IPS-18a (cell line): ENCODE data around the gene PGR.

ENCODE experiments used
- H3K27ac ChIP-seq: one replicate; pipeline ENCODE4 v1.5.1; 2013; ENCODE audit warnings: low read length
- H3K27me3 ChIP-seq: one replicate; pipeline ENCODE4 v1.6.1; 2013; ENCODE audit warnings: mild to moderate bottlenecking, low read length; ENCODE audit not compliant: control insufficient read depth, insufficient read depth
- H3K36me3 ChIP-seq: one replicate; pipeline ENCODE4 v1.6.1; 2013; ENCODE audit warnings: low read depth, low read length; ENCODE audit not compliant: control insufficient read depth
- H3K4me1 ChIP-seq: one replicate; pipeline ENCODE4 v1.6.1; 2013; ENCODE audit warnings: low read depth, low read length; ENCODE audit not compliant: control insufficient read depth
- H3K4me3 ChIP-seq: one replicate; pipeline ENCODE4 v1.5.1; 2013; ENCODE audit warnings: low read length
- H3K9ac ChIP-seq: one replicate; pipeline ENCODE4 v1.6.1; 2013; ENCODE audit warnings: mild to moderate bottlenecking, low read length, moderate library complexity
- H3K9me3 ChIP-seq: one replicate; pipeline ENCODE4 v1.6.1; 2013; ENCODE audit warnings: low read depth, low read length; ENCODE audit not compliant: control insufficient read depth

PGR gene

GRCh38 chr11:101129203-101129943, at the start of gene PGR:
PGR (minus strand) TSS chr11:101129813; CDS start chr11:101129070, 743 bp downstream.
- H3K9ac ChIP-seq, result no peak within 1 kb of the TSS
- no peaks in the 10 kb centered on the region for H3K9me3 ChIP-seq
- no peaks in the 10 kb centered on the region for H3K36me3 ChIP-seq
- H3K27me3 ChIP-seq, result peaks cover 78% of the 10 kb centered on the region
- H3K27ac ChIP-seq, result no peak within 1 kb of the TSS
- peaks cover 2% of the 10 kb centered on the region for H3K4me1 ChIP-seq
- peak within 1 kb of the TSS; percentile 75 for H3K4me3 ChIP-seq

DNA sequence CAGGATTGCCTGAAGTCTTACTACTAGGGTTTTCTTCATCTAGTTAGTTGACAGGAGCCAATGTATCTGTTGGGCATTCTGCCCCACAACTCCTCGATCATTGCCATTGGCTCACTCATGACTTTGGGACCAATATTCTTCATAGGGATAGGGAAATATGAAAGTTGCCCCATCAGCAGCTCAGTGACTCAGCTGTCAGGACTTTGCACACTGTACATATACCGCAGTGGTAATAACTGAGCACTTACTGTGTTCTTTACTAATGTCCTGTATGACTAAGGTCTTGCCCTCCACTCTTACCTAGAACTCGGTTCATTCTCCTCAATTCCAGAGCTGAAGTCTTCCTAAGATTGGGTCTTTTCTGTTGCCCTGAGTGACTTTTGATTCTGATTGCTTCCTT, 46.8 kb upstream of the PGR start:
- H3K36me3 ChIP-seq, result no peaks in the 10 kb centered on the region
- no peak overlapping the region for H3K4me3 ChIP-seq
- no peaks in the 10 kb centered on the region for H3K9me3 ChIP-seq
- H3K4me1 ChIP-seq, result no peaks in the 10 kb centered on the region
- H3K9ac ChIP-seq, result no peak overlapping the region
- no peaks in the 10 kb centered on the region for H3K27me3 ChIP-seq
- H3K27ac ChIP-seq, result no peak overlapping the region

- Histone ChIP-seq H3K4me3 (no peak overlapping the region), H3K27ac (no peak overlapping the region), H3K9ac (no peak overlapping the region), H3K36me3 (no peaks in the 10 kb centered on the region), H3K9me3 (no peaks in the 10 kb centered on the region), H3K27me3 (no peaks in the 10 kb centered on the region), H3K4me1 (no peaks in the 10 kb centered on the region)
Measured at GRCh38 chr11:101169944-101170343, 40.3 kb upstream of the PGR start.

DNA sequence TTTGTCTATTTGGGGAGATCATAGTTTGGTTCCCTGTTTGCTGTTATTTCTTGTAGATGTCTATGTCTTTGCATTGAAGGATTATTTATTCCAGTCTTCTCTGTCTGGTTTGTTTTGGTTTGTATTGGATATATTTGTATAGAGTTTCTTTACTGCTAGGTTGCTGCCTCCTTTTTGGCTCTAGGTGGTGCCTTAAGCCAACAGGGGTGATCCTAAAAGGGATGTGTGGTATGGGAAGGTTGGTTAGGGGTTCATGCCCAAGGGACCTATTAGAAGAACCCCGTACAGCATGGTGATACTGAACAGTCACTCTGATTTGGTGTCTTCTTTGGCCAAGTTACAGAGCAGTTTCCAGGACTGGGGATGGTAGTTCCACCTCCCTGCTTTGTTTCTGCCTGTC, 36.4 kb upstream of the PGR start:
- Histone ChIP-seq H3K4me1 (no peaks in the 10 kb centered on the region), H3K27me3 (no peaks in the 10 kb centered on the region), H3K36me3 (no peaks in the 10 kb centered on the region), H3K9ac (no peak overlapping the region), H3K27ac (no peak overlapping the region), H3K9me3 (no peaks in the 10 kb centered on the region), H3K4me3 (no peak overlapping the region)

DNA sequence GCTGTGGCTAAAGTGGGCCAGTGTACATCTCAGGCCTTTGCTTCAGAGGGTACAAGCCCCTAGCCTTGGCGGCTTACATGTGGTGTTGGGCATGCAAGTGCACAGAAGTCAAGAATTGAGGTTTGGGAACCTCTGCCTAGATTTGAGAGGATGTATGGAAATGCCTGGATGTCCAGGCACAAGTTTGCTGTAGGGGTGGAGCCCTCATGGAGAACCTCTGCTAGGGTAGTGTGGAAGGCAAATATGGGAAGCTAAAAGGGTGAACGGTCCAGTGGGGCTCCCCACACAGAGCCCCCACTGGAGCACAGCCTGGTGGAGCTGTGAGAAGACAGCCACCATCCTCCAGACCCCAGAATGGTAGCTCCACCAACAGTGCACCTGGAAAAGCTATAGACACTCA, 28.5 kb upstream of the PGR start:
- Histone ChIP-seq H3K36me3 (no peaks in the 10 kb centered on the region), H3K9me3 (peaks cover 7% of the 10 kb centered on the region), H3K27ac (no peak overlapping the region), H3K4me1 (no peaks in the 10 kb centered on the region), H3K4me3 (no peak overlapping the region), H3K27me3 (no peaks in the 10 kb centered on the region), H3K9ac (no peak overlapping the region)

- no peak overlapping the region for H3K4me3 ChIP-seq
- no peaks in the 10 kb centered on the region for H3K27me3 ChIP-seq
- H3K27ac ChIP-seq, result no peak overlapping the region
- no peaks in the 10 kb centered on the region for H3K36me3 ChIP-seq
- H3K9me3 ChIP-seq, result no peaks in the 10 kb centered on the region
- H3K9ac ChIP-seq, result no peak overlapping the region
- no peaks in the 10 kb centered on the region for H3K4me1 ChIP-seq
Measured at GRCh38 chr11:101138245-101138930, 8.8 kb upstream of the PGR start.

GRCh38 chr11:101133190-101133589, 3.6 kb upstream of the PGR start:
- Histone ChIP-seq H3K4me3 (no peak overlapping the region), H3K4me1 (peaks cover 2% of the 10 kb centered on the region), H3K27me3 (peaks cover 39% of the 10 kb centered on the region), H3K9ac (no peak overlapping the region), H3K36me3 (no peaks in the 10 kb centered on the region), H3K9me3 (no peaks in the 10 kb centered on the region), H3K27ac (no peak overlapping the region)

DNA sequence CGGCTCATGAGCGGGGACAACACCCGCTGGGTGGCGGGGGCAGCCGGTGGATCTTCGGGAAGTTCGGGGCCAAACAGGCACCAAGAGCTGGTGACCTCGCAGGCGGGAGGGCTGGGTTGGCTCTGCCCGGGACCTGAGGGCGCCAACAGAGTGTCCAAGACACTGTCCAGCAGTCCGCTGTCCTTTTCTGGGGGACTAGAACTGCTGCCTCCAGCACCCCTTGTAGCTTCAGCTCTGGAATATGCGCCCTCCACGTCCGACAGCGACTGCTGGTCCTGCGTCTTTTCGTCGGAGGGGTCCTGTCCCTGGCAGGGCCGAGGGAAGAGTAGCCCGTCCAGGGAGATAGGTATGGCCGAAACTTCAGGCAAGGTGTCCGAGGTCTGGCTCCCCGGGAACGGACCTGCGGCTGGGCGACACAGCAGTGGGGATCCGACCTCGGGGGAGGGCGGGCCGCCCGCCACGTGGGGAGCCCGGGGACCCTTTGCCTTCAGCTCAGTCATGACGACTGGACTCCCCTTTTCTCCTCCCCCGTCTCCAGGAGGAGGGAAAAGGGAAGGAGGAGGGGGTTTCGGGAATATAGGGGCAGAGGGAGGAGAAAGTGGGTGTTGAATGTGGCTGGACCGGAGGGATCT, 926 bp downstream of the PGR start:
- Histone ChIP-seq H3K9ac (no peak overlapping the region), H3K27me3 (peaks cover 84% of the 10 kb centered on the region), H3K27ac (no peak overlapping the region), H3K9me3 (no peaks in the 10 kb centered on the region), H3K4me3 (peak overlapping the region; percentile 75), H3K4me1 (peaks cover 2% of the 10 kb centered on the region), H3K36me3 (no peaks in the 10 kb centered on the region)

DNA sequence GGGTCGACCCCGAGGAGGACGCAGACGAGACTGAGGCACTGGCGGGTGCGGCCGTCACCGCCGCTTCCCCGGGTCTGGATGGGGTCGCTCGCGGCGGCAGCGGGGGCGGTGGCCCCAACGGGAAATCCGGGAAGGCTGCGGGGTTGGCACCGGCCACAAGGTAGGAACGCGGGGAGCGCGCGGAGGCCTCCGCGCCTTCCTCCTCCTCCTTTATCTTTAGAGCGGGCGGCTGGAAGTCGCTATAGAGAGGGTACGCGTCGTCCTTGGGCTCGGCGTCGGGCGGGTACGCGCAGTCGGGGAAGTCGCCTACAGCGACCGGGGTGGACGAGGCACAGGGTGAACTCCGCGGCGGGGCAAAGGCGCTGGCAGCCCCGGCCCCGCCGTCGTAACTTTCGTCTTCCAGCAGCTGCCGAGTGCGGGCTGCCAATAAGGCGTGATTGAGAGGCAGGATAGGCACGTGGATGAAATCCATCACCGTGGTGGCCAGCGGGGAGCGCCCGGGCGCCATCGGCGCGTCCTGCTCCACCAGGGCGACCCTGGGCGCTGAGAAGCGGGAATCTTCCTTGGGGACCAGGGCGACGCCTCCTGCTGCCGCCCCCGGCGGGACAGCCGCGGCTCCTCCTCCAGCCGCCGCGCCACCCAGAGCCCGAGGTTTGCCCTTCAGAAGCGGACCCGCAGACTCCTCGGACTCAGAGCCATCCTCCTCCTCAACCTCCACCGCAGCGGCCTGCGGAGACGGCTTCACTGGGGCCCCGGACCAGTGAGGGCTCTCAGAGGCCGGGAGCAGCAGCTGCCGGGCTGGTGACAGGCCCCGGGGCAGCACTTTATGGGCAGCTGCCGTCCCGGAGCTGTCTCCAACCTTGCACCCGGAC, 1.7 kb downstream of the PGR start:
- Histone ChIP-seq H3K36me3 (no peaks in the 10 kb centered on the region), H3K27me3 (peaks cover 88% of the 10 kb centered on the region), H3K4me3 (peak overlapping the region; percentile 75), H3K4me1 (peaks cover 2% of the 10 kb centered on the region), H3K9me3 (no peaks in the 10 kb centered on the region), H3K27ac (no peak overlapping the region), H3K9ac (no peak overlapping the region)

DNA sequence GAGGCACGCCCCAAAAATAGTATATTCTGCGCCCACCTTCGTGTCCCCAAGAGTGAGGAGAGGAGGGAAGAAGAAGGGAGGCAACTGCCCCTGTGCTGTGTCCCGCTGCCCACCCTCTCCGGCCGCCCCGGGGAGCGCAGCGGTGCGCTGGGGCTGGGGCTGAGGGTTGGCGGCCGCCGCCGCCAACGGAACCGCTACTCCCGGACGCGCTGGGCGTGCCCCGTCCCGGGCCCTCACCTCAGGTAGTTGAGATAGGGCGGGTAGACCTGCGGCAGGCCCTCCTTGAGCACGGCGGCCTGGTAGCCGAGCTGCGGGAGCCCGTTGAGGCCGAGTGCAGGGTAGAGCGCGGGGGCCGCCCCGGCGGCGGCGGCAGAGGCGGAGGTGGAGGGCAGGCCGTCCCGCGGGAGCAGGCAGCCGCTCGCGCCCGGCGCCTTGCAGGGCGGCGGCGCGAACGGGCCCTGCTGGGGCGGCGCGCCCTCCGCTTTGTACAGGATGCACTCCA, 2.4 kb downstream of the PGR start:
- H3K27me3 ChIP-seq, result peaks cover 88% of the 10 kb centered on the region
- no peaks in the 10 kb centered on the region for H3K9me3 ChIP-seq
- H3K9ac ChIP-seq, result no peak overlapping the region

More for the DNA sequence above, 2.4 kb downstream of the PGR start:
- Histone ChIP-seq H3K27ac (no peak overlapping the region), H3K4me1 (peaks cover 2% of the 10 kb centered on the region), H3K36me3 (no peaks in the 10 kb centered on the region), H3K4me3 (peak overlapping the region; percentile 75)
